Fibroblast of lung (primary cell): ENCODE data around the gene IL22RA2. TPM values are rescaled to one million over a fixed set of nuclear protein-coding genes. Genes with fewer than 3 reads are reported as not detected.

ENCODE experiments used
- DNase-seq, 2 donors: peaks; one replicate each; pipeline versions ENCODE4 v3.0.0 to v3.0.0-alpha.2; 2010; ENCODE audit warnings: low read depth in 2 of 2
- H2AFZ ChIP-seq: 2 replicates; pipeline ENCODE4 v1.5.1; 2012; ENCODE audit warnings: low read length, control low read depth, inconsistent platforms
- H3K27ac ChIP-seq: 2 replicates; pipeline ENCODE4 v1.5.1; 2011; ENCODE audit warnings: low read length, control low read depth; ENCODE audit not compliant: insufficient read depth
- H3K27me3 ChIP-seq: 2 replicates; pipeline ENCODE4 v1.5.1; 2011; ENCODE audit warnings: mild to moderate bottlenecking, low read length; ENCODE audit not compliant: control insufficient read depth, insufficient read depth
- H3K36me3 ChIP-seq: 2 replicates; pipeline ENCODE4 v1.5.1; 2011; ENCODE audit warnings: low read length; ENCODE audit not compliant: control insufficient read depth, insufficient read depth
- H3K4me1 ChIP-seq: 2 replicates; pipeline ENCODE4 v1.5.1; 2011; ENCODE audit warnings: low read length; ENCODE audit not compliant: control insufficient read depth, insufficient read depth; ENCODE audit errors: extremely low read depth
- H3K4me2 ChIP-seq: 2 replicates; pipeline ENCODE4 v1.5.1; 2011; ENCODE audit warnings: low read length, control low read depth; ENCODE audit not compliant: insufficient read depth; ENCODE audit errors: extremely low read depth
- H3K4me3 ChIP-seq, 4 experiments: fragments of 200-600 bp in 1 of 4; sonication (generic) in 1 of 4; replicated peaks in 1 of 4; 2 replicates each; pipeline ENCODE4 v1.5.1; 2011 to 2016; ENCODE audit warnings: low read length in 4 of 4, low read depth in 3 of 4, mild to moderate bottlenecking in 3 of 4, control low read depth in 2 of 4, inconsistent platforms in 1 of 4, mixed read lengths in 1 of 4; ENCODE audit not compliant: insufficient read depth in 1 of 4; ENCODE audit errors: control extremely low read depth in 1 of 4
- H3K79me2 ChIP-seq: 2 replicates; pipeline ENCODE4 v1.5.1; 2012; ENCODE audit warnings: mild to moderate bottlenecking, low read length, inconsistent platforms; ENCODE audit not compliant: control insufficient read depth, insufficient read depth
- H3K9ac ChIP-seq: 2 replicates; pipeline ENCODE4 v1.5.1; 2011; ENCODE audit warnings: mild to moderate bottlenecking, low read length, control low read depth; ENCODE audit not compliant: insufficient read depth
- H3K9me3 ChIP-seq: 2 replicates; pipeline ENCODE4 v1.5.1; 2012; ENCODE audit warnings: low read depth, low read length; ENCODE audit not compliant: control insufficient read depth, insufficient read depth
- H4K20me1 ChIP-seq: 2 replicates; pipeline ENCODE4 v1.5.1; 2011; ENCODE audit warnings: low read length; ENCODE audit not compliant: control insufficient read depth, insufficient read depth; ENCODE audit errors: extremely low read depth
- CTCF ChIP-seq, 2 donors: IDR thresholded peaks in 1 of 2; conservative IDR thresholded peaks in 1 of 2; 1 replicate in 1 of 2; 2 replicates in 1 of 2; pipeline ENCODE4 v1.5.1; 2011 to 2012; ENCODE audit warnings: low read length in 2 of 2, control low read depth in 1 of 2, inconsistent platforms in 1 of 2, low read depth in 1 of 2, mild to moderate bottlenecking in 1 of 2
- EZH2 ChIP-seq: IDR thresholded peaks from 2 replicates; pipeline ENCODE4 v1.5.1; 2012; ENCODE audit warnings: low read length, control low read depth, mild to moderate bottlenecking; ENCODE audit errors: missing control alignments
- polyA plus RNA-seq, 2 donors: library from polyadenylated mRNA; depleted of rRNA in 1 of 2; stranded (reverse) in 1 of 2; unstranded in 1 of 2; fragments of >200 nt; gene quantifications; 2 replicates each; pipeline ENCODE4 v1.2.1, GENCODE V29; 2011 to 2012; ENCODE audit warnings: missing spikeins in 1 of 2
- total RNA-seq: library from RNA; depleted of rRNA; stranded (reverse); fragments of >200 nt; gene quantifications from 2 replicates; pipeline ENCODE4 v1.2.1, GENCODE V29; 2014

IL22RA2 gene
- total and polyA plus RNA-seq, 2 donors (not counting 1 experiment from before 2014, with no cell fraction given): not detected

GRCh38 chr6:137175157-137175867, 1.9 kb upstream of the IL22RA2 start:
- Histone ChIP-seq H3K9ac (no peak overlapping the region), H3K4me1 (no peaks in the 10 kb centered on the region), H2AFZ (no peak overlapping the region), H3K9me3 (no peaks in the 10 kb centered on the region), H3K4me3 (no peak overlapping the region), H3K27ac (no peak overlapping the region), H4K20me1 (no peaks in the 10 kb centered on the region), H3K36me3 (no peaks in the 10 kb centered on the region), H3K79me2 (no peaks in the 10 kb centered on the region), H3K27me3 (no peaks in the 10 kb centered on the region), H3K4me2 (no peak overlapping the region)
- TF ChIP-seq EZH2: no peak
- no peak for TF ChIP-seq CTCF (conservative IDR thresholded peaks at IDR 0.05 in 1 of 2, IDR thresholded peaks at IDR 0.05 in 1 of 2; ENCODE audit: low read depth in 1 of 2, low read length in 2 of 2)
- DNase-seq: no peak

GRCh38 chr6:137172734-137173431, 561 bp downstream of the IL22RA2 start:
- no peak overlapping the region for H3K4me3 ChIP-seq
- H3K36me3 ChIP-seq: no peaks in the 10 kb centered on the region
- no peak overlapping the region for H3K27ac ChIP-seq
- no peaks in the 10 kb centered on the region for H3K79me2 ChIP-seq
- H4K20me1 ChIP-seq: no peaks in the 10 kb centered on the region
- DNase-seq: no peak
- no peaks in the 10 kb centered on the region for H3K9me3 ChIP-seq
- H3K9ac ChIP-seq: no peak overlapping the region
- H3K27me3 ChIP-seq: no peaks in the 10 kb centered on the region
- no peak overlapping the region for H2AFZ ChIP-seq
- no peak overlapping the region for H3K4me2 ChIP-seq
- TF ChIP-seq CTCF (conservative IDR thresholded peaks at IDR 0.05 in 1 of 2, IDR thresholded peaks at IDR 0.05 in 1 of 2; ENCODE audit: low read depth in 1 of 2, low read length in 2 of 2) (no peak), EZH2 (no peak)
- no peaks in the 10 kb centered on the region for H3K4me1 ChIP-seq

- no peak overlapping the region for H3K9ac ChIP-seq
- H3K79me2 ChIP-seq: no peaks in the 10 kb centered on the region
- H4K20me1 ChIP-seq: no peaks in the 10 kb centered on the region
- no peak overlapping the region for H3K4me2 ChIP-seq
- no peak overlapping the region for H3K27ac ChIP-seq
- TF ChIP-seq EZH2 (no peak), CTCF (conservative IDR thresholded peaks at IDR 0.05 in 1 of 2, IDR thresholded peaks at IDR 0.05 in 1 of 2; ENCODE audit: low read depth in 1 of 2, low read length in 2 of 2) (no peak)
- H2AFZ ChIP-seq: no peak overlapping the region
- H3K4me1 ChIP-seq: no peaks in the 10 kb centered on the region
- H3K4me3 ChIP-seq: no peak overlapping the region
- H3K9me3 ChIP-seq: no peaks in the 10 kb centered on the region
- DNase-seq: no peak
- no peaks in the 10 kb centered on the region for H3K36me3 ChIP-seq
- no peaks in the 10 kb centered on the region for H3K27me3 ChIP-seq
These were observed 1.4 kb downstream of the IL22RA2 start for GRCh38 chr6:137171824-137172733.
